GM19455 (cell line): ENCODE measurements around the gene GGT6.

ENCODE experiments used
- ATAC-seq: cut with Tn5 transposase; IDR thresholded peaks from one replicate; pipeline ENCODE4 v1.9.1; 2021; ENCODE audit not compliant: unreplicated experiment

Gene GGT6

DNA sequence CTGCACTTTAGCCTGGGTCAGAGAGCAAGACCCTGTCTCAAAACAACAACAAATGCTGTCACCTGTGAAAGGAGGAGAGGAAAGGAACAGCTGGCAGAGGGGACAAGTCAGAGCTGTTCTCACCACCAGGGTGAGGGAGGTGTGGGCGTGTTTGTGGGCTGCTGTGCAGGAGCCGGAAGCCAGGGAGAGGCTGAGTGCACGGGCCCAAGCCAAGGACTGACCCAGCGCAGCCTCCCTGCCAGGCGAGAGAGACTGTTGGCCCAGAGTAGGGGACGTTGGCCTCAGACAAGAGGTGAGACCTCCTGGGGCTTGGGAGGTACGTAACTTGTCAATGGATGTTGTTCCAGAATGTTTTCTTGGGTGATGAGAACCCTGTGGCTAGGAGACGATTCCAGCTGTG lies 51.0 kb downstream of the GGT6 start:
- ATAC-seq: no peak

DNA sequence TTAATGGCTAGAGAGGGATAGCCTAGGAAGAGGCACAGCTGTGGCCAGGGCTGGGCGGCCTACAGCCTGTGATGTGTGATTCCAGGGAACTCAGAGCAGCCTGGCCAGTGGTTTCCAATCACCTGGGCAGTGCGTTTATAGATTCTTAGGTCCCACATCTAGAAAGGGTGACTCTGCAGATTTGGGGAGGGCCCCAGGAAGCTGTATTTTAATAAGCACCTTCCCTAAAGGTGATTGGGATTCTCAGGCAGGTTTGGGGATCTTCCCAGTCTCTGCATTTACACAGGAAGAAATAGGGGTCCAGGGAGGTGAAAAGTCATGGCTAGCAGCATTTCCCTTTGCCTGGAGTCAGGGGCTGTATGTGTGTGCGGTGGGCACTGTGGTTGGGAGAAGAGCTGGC lies 52.2 kb downstream of the GGT6 start:
- no peak for ATAC-seq

DNA sequence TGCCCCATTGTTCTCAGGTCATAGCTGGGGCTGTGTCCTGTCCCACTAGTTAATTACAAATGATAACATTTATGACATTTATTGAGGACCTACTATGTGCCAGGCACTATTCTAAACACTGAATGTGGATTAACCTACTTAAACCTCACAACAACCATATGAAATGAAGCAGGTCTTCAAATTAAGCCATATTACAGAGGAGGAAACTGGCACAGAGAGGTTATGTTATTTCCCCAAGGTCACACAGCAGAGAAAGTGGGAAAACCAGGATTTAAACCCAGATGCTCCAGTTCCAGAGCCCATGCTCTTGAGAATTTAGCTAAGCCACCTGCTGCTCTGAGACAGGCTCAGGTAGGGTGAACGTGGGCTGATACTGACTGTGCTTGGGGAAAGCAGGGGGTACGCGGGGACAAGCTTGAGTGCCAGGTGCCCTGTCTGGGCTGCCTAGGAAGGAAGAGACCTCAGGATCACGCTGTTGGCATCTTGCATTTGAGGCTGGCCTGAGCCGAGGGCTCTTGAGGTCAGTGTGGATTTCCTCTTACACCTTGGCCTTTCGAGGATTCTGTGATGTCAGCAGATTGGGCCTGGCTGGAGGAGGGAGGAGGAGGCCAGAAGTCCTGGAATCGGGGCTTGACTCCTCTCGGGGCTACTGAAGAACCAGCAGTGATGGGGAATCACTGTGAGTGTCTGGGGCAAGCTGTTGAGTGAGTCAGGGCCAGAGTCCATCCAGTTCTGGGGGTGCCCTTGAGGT lies 52.8 kb downstream of the GGT6 start:
- no peak for ATAC-seq
